Measurements from ENCODE around the gene SPIN1.
A peak's percentile ranks its signal among the peaks of the same experiment; 100 is the strongest.
"Not testable (repeated sequence)": the region's sequence is repeated elsewhere in the genome, so short reads cannot be mapped to it uniquely, and the experiment has no call there.

The SPIN1 gene

DNA sequence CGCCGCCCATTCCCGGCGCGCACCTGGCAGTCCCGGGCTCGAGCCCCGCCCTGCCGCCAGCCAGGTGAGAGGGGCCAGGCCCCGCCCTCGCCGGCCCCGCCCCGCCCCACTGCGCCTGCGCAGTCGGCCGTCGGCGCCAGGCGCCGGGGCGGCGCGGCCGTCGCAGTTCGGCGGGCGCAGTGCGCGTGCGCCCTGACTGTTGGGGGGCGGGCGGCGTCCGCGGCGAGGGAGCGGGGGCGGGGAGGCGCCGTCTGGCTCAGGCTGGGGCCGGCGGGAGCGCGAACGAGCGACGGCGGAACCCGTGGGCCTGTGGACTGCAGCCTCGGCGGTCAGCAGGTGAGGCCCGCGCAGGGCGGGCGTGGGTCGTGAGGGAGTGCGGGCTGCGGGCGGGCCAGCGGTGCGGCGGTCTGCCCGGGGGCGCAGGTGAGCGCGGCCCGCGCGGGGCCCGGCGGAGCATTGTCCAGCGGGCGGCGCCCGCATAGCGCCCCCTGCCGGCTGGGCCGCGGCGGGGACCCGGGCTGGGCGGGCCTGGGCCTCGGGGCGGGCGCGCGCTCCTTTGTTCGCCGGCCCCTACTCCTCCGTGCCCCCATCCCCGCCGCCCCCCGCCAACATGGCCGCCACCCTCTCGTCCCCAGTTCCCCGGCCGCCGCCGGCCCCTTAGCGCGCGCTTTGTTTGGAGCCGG is at the start of gene SPIN1:
Gene SPIN1 (plus strand): TSS at position 242 of the 683 bp plus-strand sequence. CDS start 38,096 bp downstream, outside the sequence.
- H3K36me3 Mint-ChIP-seq = no peaks in the 10 kb centered on the region
- H3K9me3 Mint-ChIP-seq = no peaks in the 10 kb centered on the region
- peak within 1 kb of the TSS; percentile 89 for H3K4me3 Mint-ChIP-seq
- H3K4me1 Mint-ChIP-seq = peaks cover 28% of the 10 kb centered on the region
- ATAC-seq = peak; percentile 94
- peak within 1 kb of the TSS; percentile 79 for H3K27ac Mint-ChIP-seq
- no peaks in the 10 kb centered on the region for H3K27me3 Mint-ChIP-seq

DNA sequence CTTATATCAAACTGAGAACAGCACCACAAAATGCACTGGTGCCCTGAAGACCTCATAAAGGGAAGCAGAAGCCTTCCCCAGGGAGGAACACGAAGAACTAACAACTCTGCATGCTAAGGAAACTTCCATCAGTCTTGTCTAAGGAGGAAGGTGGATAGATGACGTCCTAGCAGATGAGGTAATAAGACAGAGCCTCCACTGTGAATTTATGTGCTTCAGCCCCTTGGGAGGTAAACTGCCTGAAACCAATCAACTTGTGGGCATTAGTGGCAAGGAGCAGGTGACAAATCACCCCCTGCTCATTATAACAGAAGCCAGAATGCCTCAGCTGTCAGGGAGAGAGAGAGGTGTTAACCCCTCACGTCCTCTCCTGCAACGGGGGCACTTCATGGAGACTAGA is 48.9 kb upstream of the SPIN1 start:
- Mint-ChIP-seq H3K4me1 (no peaks in the 10 kb centered on the region), H3K27ac (no peak overlapping the region)

DNA sequence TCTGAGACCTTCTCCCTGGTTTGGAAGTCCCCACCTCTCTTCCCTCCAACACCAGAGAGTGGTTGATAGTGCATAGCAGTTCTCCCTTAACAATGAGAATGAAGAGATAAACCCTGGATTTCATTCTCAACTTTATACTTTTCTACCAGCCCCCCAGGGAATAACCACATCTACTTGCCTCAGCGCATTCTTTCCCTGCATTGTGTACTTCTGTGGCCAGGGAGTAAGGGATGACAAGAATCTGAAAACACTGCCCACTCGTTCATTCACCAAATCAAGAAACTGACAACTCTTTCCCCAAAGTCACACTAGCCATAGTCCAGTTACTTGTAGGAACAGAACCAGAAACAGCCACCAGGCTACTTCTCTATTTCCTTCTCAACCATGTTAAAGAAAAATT is 46.0 kb upstream of the SPIN1 start:
- Mint-ChIP-seq H3K27me3 (peaks cover 11% of the 10 kb centered on the region), H3K9me3 (peaks cover 3% of the 10 kb centered on the region), H3K4me1 (no peaks in the 10 kb centered on the region), H3K36me3 (no peaks in the 10 kb centered on the region), H3K27ac (no peak overlapping the region), H3K4me3 (no peak overlapping the region)
- no peak for ATAC-seq

More for the DNA sequence above, 48.9 kb upstream of the SPIN1 start:
- ATAC-seq = no peak
- Mint-ChIP-seq H3K9me3 (no peaks in the 10 kb centered on the region), H3K36me3 (no peaks in the 10 kb centered on the region), H3K4me3 (no peak overlapping the region), H3K27me3 (peaks cover 19% of the 10 kb centered on the region)

DNA sequence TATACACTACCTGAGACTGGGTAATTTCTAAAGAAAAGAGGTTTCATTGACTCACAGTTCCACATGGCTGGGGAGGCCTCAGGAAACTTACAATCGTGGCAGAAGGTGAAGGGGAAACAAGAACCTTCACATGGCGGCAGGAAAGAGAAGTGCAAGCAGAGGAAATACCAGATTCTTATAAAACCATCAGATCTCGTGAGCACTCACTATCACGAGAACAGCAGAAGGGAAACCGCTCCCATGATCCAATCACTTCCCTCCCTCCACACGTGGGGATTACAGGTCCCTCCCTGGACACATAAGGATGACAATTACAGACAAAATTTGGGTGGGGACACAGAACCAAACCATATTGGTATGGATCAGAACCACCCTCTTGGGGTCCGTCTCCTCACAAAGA is 44.2 kb upstream of the SPIN1 start:
- ATAC-seq = no peak
- Mint-ChIP-seq H3K9me3 (peaks cover 3% of the 10 kb centered on the region), H3K27me3 (peaks cover 5% of the 10 kb centered on the region), H3K36me3 (no peaks in the 10 kb centered on the region), H3K4me3 (no peak overlapping the region), H3K4me1 (no peaks in the 10 kb centered on the region), H3K27ac (no peak overlapping the region)

DNA sequence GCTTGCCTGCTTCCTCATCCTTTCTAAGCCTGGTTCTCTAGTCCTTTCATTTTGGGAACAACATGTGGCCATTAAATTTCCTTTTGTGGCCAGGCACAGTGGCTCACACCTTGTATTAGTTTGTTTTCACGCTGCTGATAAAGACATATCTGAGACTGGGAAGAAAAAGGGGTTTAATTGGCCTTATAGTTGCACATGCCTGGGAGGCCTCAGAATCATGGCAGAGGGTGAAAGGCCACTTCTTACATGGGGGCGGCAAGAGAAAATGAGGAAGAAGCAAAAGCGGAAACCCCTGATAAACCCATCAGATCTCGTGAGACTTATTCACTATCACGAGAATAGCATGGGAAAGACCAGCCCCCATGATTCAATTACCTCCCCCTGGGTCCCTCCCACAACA is 37.9 kb upstream of the SPIN1 start:
- not testable (repeated sequence) for H3K27me3 Mint-ChIP-seq, ATAC-seq, H3K4me1 Mint-ChIP-seq

DNA sequence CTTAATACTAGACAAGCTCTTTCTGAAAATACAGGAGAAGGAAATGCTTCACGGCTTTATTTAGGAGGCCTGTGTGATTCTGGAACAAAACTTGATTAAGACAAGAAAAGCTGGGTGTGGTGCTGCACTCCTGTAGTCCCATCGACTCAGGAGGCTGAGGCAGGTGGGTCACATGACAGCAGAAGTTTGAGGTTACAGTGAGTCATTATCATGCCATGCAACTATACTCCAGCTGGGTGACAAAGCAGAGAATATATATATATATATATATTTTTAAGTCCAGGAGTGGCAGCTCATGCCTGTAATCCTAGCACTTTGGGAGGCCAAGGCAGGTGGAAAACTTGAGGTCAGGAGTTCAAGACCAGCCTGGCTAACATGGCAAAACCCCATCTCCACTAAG is 33.1 kb upstream of the SPIN1 start:
- no peak overlapping the region for H3K4me3 Mint-ChIP-seq
- no peaks in the 10 kb centered on the region for H3K4me1 Mint-ChIP-seq
- peaks cover 4% of the 10 kb centered on the region for H3K9me3 Mint-ChIP-seq
- no peaks in the 10 kb centered on the region for H3K36me3 Mint-ChIP-seq
- ATAC-seq = no peak
- H3K27ac Mint-ChIP-seq = no peak overlapping the region
- no peaks in the 10 kb centered on the region for H3K27me3 Mint-ChIP-seq

More for the DNA sequence above, 37.9 kb upstream of the SPIN1 start:
- H3K36me3 Mint-ChIP-seq, H3K9me3 Mint-ChIP-seq, H3K4me3 Mint-ChIP-seq, H3K27ac Mint-ChIP-seq: not testable (repeated sequence)

DNA sequence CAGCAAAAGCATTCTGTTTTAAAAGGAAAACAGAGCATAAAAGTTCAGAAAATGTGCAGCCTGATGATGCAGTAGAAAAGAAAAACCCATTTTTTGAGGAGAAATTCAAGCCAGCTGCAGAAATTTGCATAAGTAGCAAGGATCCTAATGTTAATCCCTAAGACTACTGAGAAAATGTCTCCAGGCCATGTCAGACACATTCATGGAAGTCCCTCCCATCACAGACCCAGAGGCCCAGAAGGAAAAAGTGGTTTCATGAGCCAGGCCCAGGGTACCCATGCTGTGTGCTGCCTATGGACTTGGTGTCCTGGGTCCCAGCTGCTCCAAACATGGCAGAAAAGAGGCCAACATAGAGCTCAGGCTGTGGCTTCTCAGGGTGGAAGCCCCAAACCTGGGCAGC is 31.0 kb upstream of the SPIN1 start:
- not testable (repeated sequence) for H3K27ac Mint-ChIP-seq, H3K4me1 Mint-ChIP-seq, H3K9me3 Mint-ChIP-seq, H3K4me3 Mint-ChIP-seq, H3K36me3 Mint-ChIP-seq, ATAC-seq
- H3K27me3 Mint-ChIP-seq = peaks cover 13% of the 10 kb centered on the region

DNA sequence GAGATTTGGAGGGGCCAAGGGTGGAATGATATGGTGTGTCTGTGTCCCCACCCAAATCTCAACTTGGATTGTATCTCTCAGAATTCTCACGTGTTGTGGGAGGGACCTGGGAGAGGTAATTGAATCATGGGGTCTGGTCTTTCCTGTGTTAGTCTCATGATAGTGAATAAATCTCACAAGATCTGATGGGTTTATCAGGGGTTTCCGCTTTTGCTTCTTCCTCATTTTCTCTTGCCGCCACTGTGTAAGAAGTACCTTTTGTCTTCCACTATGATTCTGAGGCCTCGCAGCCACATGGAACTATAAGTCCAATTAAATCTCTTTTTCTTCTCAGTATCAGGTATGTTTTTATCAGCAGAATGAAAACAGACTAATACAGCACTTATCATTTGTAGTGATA is 29.5 kb upstream of the SPIN1 start:
- Mint-ChIP-seq H3K27me3 (peaks cover 21% of the 10 kb centered on the region), H3K4me1 (no peaks in the 10 kb centered on the region), H3K9me3 (peaks cover 4% of the 10 kb centered on the region), H3K36me3 (no peaks in the 10 kb centered on the region), H3K4me3 (no peak overlapping the region), H3K27ac (no peak overlapping the region)
- no peak for ATAC-seq

DNA sequence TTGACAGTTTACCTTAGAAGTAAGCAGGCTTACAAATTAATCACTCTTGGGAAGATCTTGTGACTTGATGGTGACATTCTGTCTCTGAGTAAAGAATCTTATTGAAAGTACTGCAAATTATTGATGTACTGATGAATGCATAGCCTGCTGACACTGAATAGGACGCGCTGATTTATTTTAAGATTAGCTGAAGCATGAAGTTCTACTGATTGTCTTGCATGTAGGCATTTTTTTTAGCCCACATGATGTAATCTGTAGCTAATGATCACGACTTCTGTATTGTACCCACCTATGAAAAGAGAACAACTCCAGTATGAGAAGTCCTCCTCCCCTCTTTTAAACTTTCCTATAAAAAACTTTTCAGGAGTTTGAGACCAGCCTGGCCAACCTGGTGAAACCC is 28.3 kb upstream of the SPIN1 start:
- Mint-ChIP-seq H3K36me3 (no peaks in the 10 kb centered on the region), H3K27me3 (peaks cover 21% of the 10 kb centered on the region), H3K4me1 (no peaks in the 10 kb centered on the region), H3K4me3 (no peak overlapping the region), H3K9me3 (peaks cover 4% of the 10 kb centered on the region), H3K27ac (no peak overlapping the region)
- ATAC-seq = no peak

DNA sequence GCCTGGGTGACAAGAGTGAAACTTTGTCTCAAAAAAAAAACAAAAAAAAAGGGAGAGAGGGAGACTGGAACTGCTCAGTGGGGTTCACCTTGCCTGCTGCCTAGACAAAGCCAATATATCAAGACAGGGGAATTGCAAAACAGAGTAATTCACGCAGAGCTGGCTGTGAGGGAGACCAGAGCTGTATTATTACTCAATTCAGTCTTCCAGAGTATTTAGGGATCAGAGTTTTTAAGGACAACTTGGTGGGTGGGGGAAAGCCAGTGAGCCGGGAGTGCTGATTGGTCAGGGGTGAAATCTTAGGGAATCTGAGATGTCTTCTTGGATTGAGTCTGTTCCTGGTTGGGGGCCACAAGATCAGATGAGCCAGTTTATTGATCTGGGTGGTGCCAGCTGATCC is 25.6 kb upstream of the SPIN1 start:
- peaks cover 8% of the 10 kb centered on the region for H3K9me3 Mint-ChIP-seq
- no peak for ATAC-seq
- no peak overlapping the region for H3K4me3 Mint-ChIP-seq
- H3K36me3 Mint-ChIP-seq = peaks cover 6% of the 10 kb centered on the region
- no peaks in the 10 kb centered on the region for H3K4me1 Mint-ChIP-seq
- peaks cover 21% of the 10 kb centered on the region for H3K27me3 Mint-ChIP-seq
- H3K27ac Mint-ChIP-seq = no peak overlapping the region

DNA sequence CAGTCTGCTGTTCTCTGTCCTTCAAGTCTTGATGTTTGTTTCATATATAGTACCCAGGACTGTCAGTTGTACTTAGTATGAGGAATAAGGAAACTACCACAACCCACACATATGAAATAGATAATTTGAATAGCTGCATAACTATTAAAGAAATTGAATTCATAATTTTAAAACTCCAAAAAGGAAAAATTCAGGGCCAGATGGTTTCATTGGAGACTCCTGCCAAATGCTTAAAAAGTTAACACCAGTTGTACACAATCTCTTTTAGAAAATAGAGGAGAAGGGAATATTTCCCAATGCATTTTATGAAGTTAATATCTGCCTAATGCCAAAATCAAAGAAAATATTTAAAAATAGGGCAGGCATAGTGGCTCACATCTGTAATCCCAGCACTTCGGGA is 24.6 kb upstream of the SPIN1 start:
- Mint-ChIP-seq H3K36me3 (peaks cover 6% of the 10 kb centered on the region), H3K4me1 (no peaks in the 10 kb centered on the region), H3K4me3 (no peak overlapping the region), H3K27me3 (peaks cover 21% of the 10 kb centered on the region), H3K27ac (no peak overlapping the region), H3K9me3 (peaks cover 12% of the 10 kb centered on the region)
- no peak for ATAC-seq

DNA sequence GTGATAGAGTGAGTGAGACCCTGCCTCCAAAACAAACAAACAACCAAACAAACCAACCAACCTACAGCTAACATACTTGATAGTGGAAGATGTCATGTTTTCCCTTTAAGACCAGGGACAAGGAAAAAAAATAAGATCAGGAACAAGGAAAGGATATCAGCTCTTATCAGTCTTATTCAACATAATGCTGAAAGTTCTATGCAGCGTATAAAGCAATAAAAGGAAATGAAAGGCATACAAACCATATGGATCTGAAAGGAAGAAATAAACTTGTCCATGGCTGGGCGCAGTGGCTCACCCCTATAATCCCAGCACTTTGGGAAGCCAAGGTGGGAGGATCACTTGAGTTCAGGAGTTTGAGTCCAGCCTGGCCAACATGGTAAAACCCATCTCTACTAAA is 23.5 kb upstream of the SPIN1 start:
- no peak overlapping the region for H3K27ac Mint-ChIP-seq

DNA sequence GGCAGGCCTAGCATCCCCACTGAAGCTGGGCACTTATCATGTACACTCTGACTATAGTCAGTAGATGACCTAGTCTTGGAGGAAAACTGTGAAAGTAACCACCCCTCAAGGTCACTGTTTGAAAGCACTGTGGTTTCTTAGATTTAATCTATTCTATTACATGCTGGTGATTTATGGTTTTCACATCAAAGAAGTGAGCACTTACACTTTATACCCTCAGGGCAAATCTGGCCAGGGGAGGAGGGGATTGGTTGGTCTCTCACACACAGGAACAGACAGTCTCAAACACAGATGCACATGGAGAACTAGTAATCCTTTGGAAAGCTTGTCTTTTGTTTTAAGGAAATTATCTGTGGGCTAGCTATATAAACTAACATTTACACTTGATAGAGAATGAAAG is 17.9 kb upstream of the SPIN1 start:
- no peak overlapping the region for H3K27ac Mint-ChIP-seq
- no peaks in the 10 kb centered on the region for H3K4me1 Mint-ChIP-seq
- H3K4me3 Mint-ChIP-seq = no peak overlapping the region
- peaks cover 29% of the 10 kb centered on the region for H3K27me3 Mint-ChIP-seq
- H3K9me3 Mint-ChIP-seq = peaks cover 12% of the 10 kb centered on the region
- no peak for ATAC-seq
- peaks cover 6% of the 10 kb centered on the region for H3K36me3 Mint-ChIP-seq

More for the DNA sequence above, 23.5 kb upstream of the SPIN1 start:
- Mint-ChIP-seq H3K4me1 (no peaks in the 10 kb centered on the region), H3K9me3 (peaks cover 12% of the 10 kb centered on the region), H3K27me3 (peaks cover 21% of the 10 kb centered on the region), H3K36me3 (peaks cover 6% of the 10 kb centered on the region), H3K4me3 (no peak overlapping the region)
- ATAC-seq = no peak

DNA sequence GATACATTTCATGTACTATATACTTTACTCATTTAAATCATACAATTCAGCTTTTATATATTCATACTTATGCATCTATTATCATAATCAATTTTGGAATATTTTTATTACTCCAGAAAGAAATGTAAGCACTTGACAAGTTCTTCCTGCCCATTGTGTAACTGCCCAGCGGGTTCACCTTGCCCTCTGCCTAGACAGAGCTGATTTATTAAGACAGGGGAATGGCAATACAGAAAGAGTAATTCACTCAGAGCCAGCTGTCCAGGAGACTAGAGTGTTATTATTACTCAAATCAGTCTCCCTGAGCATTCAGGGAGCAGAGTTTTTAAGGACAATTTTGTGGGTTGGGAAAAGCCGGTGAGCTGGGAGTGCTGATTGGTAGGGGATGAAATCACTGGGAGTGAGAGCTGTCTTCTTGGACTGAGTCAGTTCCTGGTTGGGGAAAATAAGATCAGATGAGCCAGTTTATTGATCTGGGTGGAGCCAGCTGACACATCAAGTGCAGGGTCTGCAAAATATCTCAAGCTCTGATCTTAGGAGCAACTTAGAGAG is 16.1 kb upstream of the SPIN1 start:
- Mint-ChIP-seq H3K9me3 (peaks cover 9% of the 10 kb centered on the region), H3K36me3 (peaks cover under 1% of the 10 kb centered on the region), H3K27ac (no peak overlapping the region), H3K4me1 (no peaks in the 10 kb centered on the region), H3K27me3 (peaks cover 29% of the 10 kb centered on the region), H3K4me3 (no peak overlapping the region)
- no peak for ATAC-seq

DNA sequence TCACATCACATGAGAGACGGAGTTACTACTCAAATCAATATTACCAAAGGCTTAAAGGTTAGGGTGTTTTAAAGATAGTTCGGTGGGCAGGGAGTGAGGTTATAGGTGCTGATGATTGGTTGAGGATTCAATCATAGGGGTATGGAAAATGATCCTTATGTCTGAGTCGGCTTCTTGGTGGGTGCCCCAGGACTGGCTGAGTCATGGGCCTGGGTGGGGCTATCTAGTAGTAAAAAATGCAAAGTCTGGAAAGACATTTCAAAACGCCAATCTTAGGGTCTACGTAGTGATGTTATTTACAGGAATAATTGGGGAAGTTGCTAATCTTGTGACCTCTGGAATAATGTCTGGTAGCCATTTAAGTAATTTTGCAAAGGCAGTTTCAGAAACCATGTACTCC is 15.2 kb upstream of the SPIN1 start:
- Mint-ChIP-seq H3K27me3 (peaks cover 29% of the 10 kb centered on the region), H3K9me3 (peaks cover 3% of the 10 kb centered on the region), H3K27ac (no peak overlapping the region), H3K4me3 (no peak overlapping the region), H3K36me3 (no peaks in the 10 kb centered on the region), H3K4me1 (no peaks in the 10 kb centered on the region)
- ATAC-seq = no peak

DNA sequence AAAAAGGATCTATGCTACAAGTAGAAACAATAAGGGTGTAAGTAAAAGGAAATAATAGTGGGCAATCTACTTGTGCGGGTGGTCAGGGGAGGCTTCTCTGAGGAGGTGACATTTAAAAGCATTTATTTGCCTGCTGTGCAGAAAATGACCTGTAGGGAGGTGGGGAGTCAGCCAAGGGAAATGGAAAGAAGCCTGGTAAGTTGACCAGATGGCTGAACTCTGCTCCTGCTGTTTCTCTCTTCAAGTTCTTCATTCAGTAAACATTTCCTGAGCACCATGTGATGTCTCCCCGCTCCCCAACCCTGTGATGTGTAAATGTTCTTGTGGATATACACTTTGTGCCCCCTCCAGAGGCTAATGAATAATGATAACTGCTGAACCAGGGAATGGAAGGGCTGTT is 9.9 kb upstream of the SPIN1 start:
- Mint-ChIP-seq H3K9me3 (no peaks in the 10 kb centered on the region), H3K36me3 (no peaks in the 10 kb centered on the region), H3K4me3 (no peak overlapping the region), H3K27ac (no peak overlapping the region), H3K4me1 (no peaks in the 10 kb centered on the region), H3K27me3 (peaks cover 5% of the 10 kb centered on the region)
- no peak for ATAC-seq
